GM19468 (cell line): ENCODE results near the gene S100A4.
"Not testable (repeated sequence)": the region's sequence is repeated elsewhere in the genome, so short reads cannot be mapped to it uniquely, and the experiment has no call there.

Experiments
- ATAC-seq: cut with Tn5 transposase; IDR thresholded peaks from one replicate; pipeline ENCODE4 v1.9.1; 2021; ENCODE audit warnings: mild to moderate bottlenecking, moderate library complexity, moderate number of reproducible peaks; ENCODE audit not compliant: unreplicated experiment; ENCODE audit errors: extremely low read depth

The S100A4 gene

DNA sequence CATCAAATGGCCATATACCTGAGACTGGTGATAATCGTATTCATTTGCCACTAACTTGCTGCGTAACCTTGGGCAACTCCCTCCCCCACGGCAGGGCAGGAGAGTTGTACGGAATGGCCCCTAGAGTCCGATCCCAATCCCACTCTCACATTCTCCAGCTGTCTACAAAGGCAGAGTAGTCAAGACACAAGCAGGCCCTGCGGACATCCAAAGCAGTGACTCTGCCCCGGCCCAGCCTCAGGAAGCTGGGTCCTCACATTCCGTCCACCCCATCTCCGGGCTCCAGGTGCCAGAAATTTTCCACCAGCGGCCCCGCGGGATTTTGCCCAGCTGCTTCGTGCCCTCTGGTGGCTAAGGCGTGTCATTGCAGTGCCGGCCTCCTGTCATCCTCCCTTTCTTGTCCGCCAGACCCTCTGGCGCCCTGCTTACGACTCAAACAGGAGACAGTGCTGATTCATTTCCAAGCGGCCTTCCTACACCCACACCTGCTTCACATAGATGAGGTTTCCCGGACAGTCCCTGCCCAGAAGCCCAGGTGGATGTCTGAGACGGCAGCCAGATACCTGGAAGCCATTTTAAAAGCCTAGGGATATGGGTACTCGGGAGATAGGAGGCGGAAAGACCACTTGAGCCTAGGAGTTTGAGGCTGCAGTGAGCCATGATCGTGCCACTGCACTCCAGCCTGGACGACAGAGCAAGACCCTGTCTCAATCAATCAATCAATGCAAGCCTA, 22.9 kb upstream of the S100A4 start:
- ATAC-seq = no peak

DNA sequence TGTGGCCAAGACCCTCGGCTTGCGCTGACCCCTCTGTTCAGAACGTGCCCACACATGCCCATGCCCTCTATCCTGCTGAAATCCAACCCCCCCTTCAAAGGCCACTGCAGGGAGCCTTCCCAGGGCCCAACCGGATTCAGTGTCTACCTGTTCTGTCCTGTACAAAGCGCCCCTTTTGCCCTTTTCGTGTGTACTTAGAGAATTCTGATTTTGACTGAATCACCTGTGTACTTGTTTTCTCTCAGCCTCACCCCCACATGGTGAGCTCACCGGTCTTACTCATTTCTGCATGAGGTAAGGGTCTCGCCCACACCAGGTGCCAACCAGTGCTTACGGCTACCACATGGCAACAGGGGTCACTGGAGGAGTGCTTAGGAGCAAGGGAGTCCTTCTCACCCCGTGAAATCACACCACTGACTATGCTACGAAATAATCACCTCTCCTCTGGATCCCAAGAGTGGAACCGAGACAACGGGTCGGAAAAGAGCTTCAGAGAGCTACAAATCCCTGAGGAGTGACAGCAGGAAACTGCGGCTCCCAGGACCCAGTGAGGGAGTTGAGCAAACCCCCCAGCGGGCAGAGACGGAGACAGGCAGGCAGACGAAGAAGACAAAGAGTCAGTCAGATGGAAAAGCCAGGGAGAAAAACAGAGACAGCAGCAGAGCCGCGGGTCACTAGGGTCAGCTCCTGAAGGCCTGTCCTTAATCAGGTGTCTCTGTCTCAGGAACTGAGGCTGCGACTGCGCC, 22.2 kb upstream of the S100A4 start:
- no peak for ATAC-seq

DNA sequence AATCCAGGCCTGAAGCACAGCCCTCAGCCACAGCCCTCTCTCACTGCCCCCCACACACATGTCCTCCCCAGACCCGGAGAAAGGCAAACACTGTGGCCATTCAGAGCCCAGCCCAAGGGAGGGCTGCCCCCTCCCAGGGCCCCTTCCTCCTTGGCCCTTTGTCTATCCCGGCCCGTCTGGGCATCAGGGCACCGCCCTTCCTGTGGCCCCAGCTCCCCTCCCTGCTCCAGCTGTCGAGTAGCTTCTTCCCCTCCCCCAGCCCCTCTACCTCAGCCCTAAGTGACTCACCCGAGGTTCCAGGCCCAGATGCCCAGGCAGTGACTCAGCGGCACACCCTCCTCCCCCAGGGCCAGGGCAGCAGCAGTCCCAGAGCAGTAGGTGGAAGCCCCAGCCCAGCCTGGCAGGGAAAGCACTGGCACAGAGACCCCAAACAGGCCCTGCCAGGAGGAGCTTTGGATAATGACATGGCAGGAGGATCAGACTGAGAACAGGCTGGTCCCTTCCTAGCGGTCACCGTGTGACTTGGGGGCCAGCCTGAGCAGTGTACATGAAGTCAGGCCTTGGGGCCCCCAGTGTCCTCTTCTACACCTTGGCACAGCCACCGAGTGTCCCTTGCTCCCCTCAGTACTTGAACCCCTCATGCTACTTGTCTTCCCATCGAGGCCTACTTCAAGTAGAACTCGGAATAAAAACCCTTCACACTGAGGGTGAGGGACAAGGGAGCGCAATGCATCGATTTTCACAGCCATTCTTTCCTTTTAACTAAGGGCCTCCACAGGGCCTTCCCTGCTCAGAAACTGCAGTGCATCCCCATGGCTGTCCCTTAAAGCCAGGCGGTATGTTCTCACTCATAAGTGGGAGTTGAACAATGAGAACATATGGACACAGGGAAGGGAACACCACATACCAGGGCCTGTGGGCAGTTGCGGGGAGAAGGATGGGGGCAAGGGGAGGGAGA, 21.1 kb upstream of the S100A4 start:
- ATAC-seq = no peak

DNA sequence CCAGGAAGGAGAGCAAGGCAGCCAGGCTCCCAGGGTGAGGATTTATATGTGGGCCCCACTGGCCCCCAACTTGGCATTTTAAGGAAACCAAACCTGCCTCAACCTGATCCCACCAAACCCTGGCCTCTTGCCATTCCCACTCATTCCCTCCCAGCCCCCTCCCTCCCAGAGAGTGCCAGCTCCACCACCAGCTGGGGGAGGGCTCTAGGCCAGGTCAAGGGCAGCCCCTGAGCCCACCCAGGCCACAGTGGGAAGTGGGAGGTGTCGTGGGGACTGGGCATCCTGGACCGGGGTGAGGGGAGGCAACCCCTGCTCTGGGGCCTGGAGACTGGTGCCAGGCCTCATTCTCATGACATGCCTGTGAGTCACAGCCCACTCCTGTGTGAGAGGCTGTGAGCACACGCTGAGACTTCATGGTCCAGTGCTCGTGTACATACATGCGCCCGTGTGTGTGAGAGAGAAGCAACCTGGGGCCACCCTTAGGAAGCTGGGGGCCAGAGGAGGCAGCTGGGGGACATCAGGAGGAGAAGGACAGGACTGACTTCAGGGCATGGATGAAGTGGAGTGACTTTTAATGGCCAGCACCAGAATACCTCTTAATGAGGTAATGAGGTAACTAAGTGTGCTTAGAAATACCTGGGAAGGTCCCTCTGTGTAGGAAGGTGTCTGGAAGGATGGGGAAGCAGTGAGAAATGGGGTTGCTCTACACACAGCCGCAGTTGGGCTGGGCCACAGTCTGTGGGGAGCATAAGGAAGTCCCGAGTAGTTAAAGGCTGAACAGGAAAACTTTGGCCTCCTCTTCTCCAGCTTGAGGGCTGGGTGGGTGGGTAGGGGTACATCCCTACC, 20.1 kb upstream of the S100A4 start, which contains the start of gene S100A2:
S100A2 (minus strand) TSS at position 316 of the 846 bp plus-strand sequence. CDS start 1,967 bp downstream, outside the sequence.
- ATAC-seq = no peak

DNA sequence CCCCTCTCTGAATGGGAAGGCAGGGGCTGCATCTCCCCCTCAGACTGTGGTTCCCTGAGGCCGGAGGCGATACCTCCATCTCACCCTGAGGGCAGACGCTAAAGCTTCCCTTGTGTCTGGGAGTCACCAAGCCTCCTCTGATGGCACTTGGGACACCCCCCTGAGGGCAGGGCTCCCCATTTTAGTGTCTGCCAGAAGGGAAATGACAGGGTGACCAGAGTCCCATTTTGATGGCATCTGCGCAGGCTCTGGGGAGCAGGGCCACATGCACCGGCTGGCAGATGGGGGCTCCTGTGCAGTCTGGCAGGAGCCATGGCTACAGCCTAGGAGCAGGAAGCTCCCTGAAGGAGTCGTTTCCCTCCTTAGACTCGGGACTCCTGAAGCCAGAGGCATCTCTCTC, 18.4 kb upstream of the S100A4 start:
- no peak for ATAC-seq

DNA sequence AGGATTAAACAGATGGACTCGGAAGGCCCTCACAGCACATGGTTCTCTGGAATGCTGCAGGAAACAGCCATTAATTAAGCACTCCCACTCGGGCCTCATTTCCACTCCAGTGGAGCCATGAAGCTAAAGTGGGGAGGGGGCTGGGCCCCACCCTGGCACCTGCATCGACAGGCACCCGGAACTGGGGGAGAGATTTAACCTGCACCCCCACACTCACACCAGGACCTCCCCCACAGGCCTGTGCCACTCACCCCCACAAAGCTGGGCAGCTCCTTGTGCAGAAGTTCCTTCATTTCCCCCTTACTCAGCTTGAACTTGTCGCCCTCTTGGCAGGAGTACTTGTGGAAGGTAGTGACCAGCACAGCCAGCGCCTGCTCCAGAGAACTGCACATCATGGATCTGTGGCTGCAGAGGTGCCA, 17.9 kb upstream of the S100A4 start:
- no peak for ATAC-seq

DNA sequence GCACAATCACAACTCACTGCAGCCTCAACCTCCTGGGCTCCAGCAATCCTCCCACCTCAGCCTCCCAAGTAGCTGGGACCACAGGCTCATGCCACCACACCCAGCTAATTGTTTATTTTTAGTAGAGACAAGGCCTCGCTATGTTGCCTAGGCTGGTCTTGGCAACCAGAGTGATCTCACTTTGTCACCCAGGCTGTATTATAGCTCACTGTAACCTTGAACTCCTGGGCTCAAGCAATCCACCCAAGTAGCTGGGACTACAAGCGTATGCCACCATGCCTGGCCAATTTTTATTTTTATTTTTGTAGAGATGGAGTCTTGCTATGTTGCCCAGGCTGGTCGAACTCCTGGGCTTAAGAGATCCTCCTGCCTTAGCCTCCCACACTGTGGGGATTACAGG, 16.4 kb upstream of the S100A4 start:
- not testable (repeated sequence) for ATAC-seq

DNA sequence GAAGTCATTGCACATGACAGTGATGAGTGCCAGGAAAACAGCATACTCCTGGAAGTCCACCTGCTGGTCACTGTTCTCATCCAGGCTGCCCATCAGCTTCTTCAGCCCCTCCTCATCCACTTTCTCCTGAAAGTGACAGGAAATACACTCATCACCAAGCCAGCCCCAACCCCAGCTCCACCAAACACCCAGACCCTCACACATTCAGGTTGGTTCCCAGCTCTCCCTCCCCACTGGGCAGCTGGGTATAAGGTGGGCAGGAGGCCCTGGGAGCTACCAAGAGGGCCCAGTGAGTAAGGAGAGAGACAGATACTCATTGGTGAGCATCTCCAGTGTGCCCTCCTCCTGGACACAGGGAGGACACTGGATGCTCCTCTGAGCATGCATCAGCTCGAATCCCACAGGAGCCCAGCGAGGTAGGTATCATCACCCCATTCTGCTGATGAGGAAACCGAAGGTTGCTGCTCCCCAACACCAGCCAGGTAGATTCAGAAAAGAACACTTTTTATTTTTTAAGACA, 15.9 kb upstream of the S100A4 start:
- ATAC-seq = no peak

DNA sequence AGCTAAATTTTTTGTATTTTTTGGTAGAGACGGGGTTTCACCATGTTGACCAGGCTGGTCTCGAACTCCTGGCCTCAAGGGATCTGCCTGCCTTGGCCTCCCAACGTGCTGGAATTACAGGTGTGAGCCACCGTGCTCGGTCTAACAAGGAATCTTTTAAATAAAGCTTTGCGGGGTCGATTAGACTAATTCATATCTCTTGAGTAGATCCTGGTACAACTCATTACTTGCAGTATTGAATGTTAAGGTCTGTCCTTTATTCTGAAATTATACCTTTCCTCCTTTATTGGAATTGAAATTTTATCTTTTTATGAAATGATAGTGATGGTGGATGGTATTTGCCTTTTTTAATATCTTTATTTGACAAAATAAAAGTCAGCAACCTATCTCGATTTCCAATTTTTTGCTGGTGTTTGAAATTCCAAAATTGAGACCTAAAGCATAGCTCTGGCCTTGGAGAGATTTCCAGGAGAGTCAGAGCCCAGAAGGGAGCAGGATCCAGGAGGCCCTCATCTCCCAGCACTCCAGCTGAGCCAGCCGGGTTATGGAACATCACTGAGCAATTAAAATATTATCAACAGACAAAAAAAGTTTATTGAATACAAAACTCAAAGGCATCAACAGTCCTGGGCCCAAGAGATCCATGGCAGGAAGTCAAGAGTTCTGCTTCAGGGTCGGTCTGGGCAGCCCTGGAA, 15.3 kb upstream of the S100A4 start:
- no peak for ATAC-seq

DNA sequence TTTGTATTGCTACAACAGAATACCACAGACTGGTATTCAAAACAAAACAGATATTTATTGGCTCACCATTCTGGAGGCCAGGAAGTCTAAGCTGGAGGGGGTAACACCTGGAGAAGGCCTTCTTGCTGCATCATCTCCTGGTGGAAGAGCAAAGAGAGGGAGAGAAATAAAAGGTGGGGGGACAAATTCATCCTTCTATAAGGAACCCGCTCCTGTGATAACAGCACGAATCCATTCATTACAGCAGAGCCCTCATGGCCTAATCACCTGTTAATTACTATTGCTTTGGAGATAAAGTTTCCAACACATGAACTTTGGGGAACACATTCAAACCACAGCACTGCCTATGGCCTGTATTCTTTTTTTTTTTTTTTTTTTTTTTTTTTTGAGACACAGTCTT, 14.6 kb upstream of the S100A4 start:
- no peak for ATAC-seq

DNA sequence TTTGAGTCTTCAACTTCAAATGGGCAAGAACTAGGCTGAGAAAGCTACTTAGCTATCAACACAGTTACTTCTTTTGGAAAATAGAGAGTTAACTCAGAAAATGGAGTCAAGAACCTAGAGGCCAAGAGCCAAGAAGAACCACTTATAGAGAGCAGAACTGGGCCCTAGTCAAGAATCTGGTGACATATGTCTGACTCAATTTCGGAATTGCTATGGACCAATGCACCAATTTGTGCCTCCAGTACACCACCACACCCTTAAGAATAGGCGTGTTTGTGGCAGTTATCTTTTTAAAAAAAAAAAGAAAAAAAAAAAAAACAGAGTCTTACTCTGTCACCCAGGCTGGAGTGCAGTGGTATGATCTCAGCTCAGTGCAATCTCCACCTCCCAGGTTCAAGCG, 12.3 kb upstream of the S100A4 start:
- ATAC-seq = no peak

DNA sequence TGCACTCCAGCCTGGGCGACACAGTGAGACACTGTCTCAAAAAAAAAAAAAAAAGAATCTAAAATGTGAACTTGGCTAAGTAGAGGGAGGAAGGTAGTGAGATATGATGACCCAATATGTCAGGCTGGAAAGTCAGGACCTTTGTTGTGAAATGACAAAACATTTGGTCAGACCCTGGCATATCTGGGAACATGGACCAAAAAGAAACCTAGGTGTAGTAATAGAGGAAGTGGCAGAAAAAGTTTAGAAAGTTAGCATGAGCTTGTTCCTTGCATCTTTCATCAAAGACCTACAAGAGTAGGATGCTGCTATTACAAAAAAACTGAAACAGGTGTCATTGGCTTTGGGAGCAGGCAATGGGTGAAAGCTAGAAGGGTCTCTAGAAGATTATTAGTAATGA, 10.7 kb upstream of the S100A4 start:
- ATAC-seq = no peak

DNA sequence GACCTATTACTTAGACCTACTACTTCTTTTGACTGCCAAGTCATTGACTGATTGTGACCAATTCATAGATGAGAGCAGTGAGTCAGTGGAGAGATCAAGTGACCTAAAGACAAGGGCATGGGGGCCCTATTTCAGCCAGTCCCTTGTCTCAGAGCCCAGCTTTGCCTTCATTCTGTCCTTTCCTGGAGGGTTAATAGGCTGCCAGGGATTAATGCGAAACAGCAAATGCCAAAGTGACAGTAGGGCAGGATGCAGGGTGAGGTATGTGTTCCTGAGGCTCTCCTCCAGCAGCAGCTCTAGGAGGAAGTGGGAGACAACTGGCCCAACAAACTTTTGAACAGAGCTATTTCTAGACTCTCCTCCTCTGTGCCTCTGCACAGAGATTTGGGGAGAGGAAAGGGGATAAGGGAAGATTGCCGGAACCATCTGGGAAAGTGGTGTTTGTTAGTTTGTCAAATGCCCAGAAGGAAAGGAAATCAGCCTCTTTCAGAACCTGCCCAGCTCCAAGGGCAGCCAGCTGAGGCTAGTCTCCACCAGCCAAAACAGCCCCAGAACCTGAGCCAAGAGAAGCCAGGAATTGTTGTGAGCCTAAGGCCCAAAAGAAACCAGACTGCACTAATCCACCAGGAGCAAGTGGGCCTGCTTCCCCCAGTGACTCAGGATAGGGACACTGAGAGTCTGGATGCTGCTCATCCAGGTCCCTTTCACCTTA, 8.4 kb upstream of the S100A4 start:
- ATAC-seq = no peak

DNA sequence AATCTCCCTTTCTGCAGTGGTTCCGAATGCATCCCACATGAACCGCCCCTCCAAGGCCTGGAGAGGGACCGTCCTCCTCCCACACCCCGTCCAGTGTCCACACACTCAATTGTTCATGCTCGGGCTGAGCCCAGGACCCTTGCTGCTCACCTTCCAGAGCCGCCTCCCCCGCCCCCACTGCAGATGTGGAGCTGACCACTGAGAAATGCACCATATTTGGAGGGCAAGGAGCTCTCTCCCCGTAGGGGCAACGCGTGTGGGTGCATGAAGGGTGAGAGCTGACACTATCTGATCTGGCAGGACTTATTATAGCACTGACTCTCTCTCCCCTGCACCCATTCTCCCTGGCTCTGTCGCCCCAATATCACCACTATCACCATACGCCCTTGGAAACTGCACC, 7.5 kb upstream of the S100A4 start:
- ATAC-seq = no peak

DNA sequence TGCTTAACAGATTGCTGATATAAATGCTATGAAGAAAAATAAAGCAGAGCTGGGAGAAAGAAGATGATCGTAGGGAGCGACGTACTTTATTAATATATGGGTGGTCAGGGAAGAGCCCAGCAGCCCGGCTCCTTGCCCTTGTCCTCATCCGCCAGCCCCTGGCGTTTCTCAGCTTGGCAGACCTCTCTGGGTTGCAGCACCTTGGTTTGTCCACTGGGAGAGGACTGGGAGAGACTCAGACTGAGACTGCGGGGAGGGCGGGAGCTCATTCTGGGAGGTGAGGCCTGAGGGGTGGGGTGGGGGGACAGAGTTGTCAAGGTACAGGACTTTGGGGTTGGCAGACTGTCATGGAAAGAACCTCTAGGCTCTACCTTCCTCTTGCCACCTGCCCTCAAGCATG, 6.7 kb upstream of the S100A4 start:
- ATAC-seq = no peak

DNA sequence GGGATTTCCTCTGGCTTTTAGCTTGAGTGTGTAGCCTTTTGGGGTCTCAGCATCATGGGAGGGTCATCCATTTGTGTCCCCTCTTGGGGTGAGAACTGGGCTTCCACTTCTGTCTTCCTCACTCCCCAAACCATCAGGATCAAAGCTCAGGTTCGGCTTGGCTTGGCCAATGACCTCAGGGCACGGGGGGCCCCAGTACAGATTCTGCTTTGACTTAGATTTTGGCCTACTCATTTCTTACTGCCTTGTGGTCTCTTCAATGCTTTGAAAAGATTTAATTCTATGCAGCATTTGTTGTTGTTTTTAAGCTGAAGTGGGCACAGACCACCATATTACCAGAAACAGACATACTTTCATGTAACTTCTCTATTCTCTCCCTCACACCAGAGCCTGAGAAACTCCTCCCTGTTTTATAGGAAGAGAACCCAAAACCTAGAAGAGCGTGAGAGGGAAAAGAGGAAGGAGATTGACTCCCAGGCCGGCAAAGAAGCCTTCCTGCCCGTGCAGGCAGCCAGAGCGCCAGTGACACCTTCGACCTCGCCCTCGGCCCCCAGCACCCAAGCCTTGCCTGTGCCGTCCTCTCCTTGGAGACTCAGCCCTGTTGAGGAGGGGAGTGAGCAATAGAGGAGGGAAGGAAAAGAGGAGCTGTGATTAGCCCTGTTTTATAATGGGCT, 5.4 kb upstream of the S100A4 start:
- ATAC-seq = no peak

DNA sequence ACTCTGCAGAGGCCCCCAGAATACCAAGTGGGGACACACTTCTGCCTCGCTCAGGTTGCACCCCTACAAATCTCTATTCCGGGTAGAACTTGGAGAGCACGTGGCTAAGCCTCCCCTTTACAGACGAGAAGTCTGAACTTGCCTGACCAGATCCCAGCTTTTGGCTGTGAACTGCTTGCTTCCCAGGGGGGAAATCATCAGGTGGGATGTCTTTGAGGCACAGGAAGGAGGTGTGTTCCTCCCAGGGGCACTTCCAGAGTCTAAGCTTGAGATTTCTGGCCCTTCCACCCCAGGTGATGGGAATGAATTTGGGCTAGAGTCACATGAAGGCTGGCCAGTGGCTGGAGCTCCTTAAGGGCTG, 4.8 kb upstream of the S100A4 start:
- no peak for ATAC-seq
